IMR-90 (cell line): ENCODE measurements around the gene PAM.

Source experiments
- CTCF ChIP-seq: conservative IDR thresholded peaks from 2 replicates; pipeline ENCODE4 v1.5.1; 2012; ENCODE audit warnings: mild to moderate bottlenecking, low read depth, low read length, improper control_type of control experiment
- POLR2A ChIP-seq: IDR thresholded peaks from 2 replicates; pipeline ENCODE4 v1.6.1; 2012; ENCODE audit warnings: mild to moderate bottlenecking, low read depth, low read length
- RCOR1 ChIP-seq: IDR thresholded peaks from 2 replicates; pipeline ENCODE4 v1.6.1; 2012; ENCODE audit warnings: mild to moderate bottlenecking, low read length, improper control_type of control experiment; ENCODE audit not compliant: insufficient replicate concordance

DNA sequence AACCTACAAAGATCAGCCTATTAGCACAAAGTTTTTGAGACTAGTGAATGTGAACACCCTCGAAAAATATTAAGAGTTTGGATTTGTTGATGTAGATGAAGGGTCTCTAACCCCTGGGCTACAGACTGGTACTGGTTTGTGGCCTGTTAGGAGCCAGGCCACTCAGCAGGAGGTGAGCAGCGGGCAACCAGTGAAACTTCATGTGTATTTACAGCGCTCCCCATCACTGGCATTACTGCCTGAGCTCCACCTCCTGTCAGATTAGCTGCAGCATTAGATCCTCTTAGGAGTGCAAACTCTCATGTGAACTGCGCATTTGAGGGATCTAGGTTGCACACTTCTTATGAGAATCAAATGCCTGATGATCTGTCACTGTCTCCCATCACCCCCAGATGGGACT, 11.2 kb upstream of the PAM start:
- TF ChIP-seq CTCF (no peak), POLR2A (no peak), RCOR1 (no peak)
